Esophagus mucosa (tissue), 1 donor: Measurements from ENCODE around the gene NAIF1. TPM values are rescaled to one million over a fixed set of nuclear protein-coding genes. Genes with fewer than 3 reads are reported as not detected.
"Not testable (repeated sequence)": the region's sequence is repeated elsewhere in the genome, so short reads cannot be mapped to it uniquely, and the experiment has no call there.

Experiments used
- ATAC-seq: fragments of 200-7000 bp; cut with Tn5 transposase; one replicate; pipeline ENCODE4 v1.9.1; 2020
- total RNA-seq: library from RNA; stranded (reverse); gene quantifications from one replicate; pipeline ENCODE4 v1.2.4, GENCODE V29; 2023
- donor health status: DM: yes; HTN: yes; CAD: no.

Gene NAIF1
- 7.1 TPM for total RNA-seq

GRCh38 chr9:128066713-128067644 lies at the start of gene NAIF1:
Gene NAIF1, minus strand, starts transcription at chr9:128067320. Its CDS starts 219 bp downstream, at chr9:128067101.
- ATAC-seq: peak; percentile 76

- ATAC-seq: no peak
Observed at GRCh38 chr9:128116104-128117083, 49.3 kb upstream of the NAIF1 start.

- peak; percentile 14 for ATAC-seq
Observed at GRCh38 chr9:128115187-128116103, 48.3 kb upstream of the NAIF1 start.

GRCh38 chr9:128114326-128115186 lies 47.4 kb upstream of the NAIF1 start:
- ATAC-seq: no peak

- ATAC-seq: no peak
Observed at GRCh38 chr9:128113526-128114325, 46.6 kb upstream of the NAIF1 start.

- not testable (repeated sequence) for ATAC-seq
Observed at GRCh38 chr9:128111726-128112125, 44.6 kb upstream of the NAIF1 start.

GRCh38 chr9:128109050-128109709 lies 42.1 kb upstream of the NAIF1 start:
- no peak for ATAC-seq

GRCh38 chr9:128108269-128109049 lies 41.3 kb upstream of the NAIF1 start:
- no peak for ATAC-seq

- peak; percentile 12 for ATAC-seq
Observed at GRCh38 chr9:128107468-128108268, 40.5 kb upstream of the NAIF1 start.

GRCh38 chr9:128106940-128107467 lies 39.9 kb upstream of the NAIF1 start:
- ATAC-seq: peak; percentile 10

- peak; percentile 2 for ATAC-seq
Observed at GRCh38 chr9:128106181-128106939, 39.2 kb upstream of the NAIF1 start.

GRCh38 chr9:128105538-128106175 lies 38.5 kb upstream of the NAIF1 start:
- no peak for ATAC-seq

GRCh38 chr9:128104171-128104618 lies 37.1 kb upstream of the NAIF1 start:
- ATAC-seq: no peak

- no peak for ATAC-seq
Observed at GRCh38 chr9:128103589-128103962, 36.5 kb upstream of the NAIF1 start.

- no peak for ATAC-seq
Observed at GRCh38 chr9:128102861-128103588, 35.9 kb upstream of the NAIF1 start.
